Breast epithelium (tissue), 3 donors: ENCODE results near the gene SH3BP1.
A peak's percentile ranks its signal among the peaks of the same experiment; 100 is the strongest.

Experiments
- CTCF ChIP-seq, 3 donors: fragments of 450-650 bp; IDR thresholded peaks; one replicate each; pipeline ENCODE4 v1.5.1; 2016 to 2017; ENCODE audit warnings: antibody characterized with exemption in 3 of 3, mild to moderate bottlenecking in 3 of 3, moderate library complexity in 3 of 3
- POLR2A ChIP-seq: fragments of 450-650 bp; IDR thresholded peaks from one replicate; pipeline ENCODE4 v1.6.1; 2016; ENCODE audit warnings: antibody characterized with exemption, mild to moderate bottlenecking, moderate library complexity

- TF ChIP-seq POLR2A (no peak), CTCF (IDR thresholded peaks at IDR 0.05) (peak in 1 of 3 donors; percentile 24)
These were observed 46.8 kb downstream of the SH3BP1 start, which contains the start of gene NOL12 for GRCh38 chr22:37686002-37686982.
